ENCODE results near the gene TMOD1. TPM values are rescaled to one million over a fixed set of nuclear protein-coding genes. Genes with fewer than 3 reads are reported as not detected.

Gene TMOD1
- total and polyA plus RNA-seq, 2 of the 13 experiments (the other 11 are each of a cell fraction or from before 2014, with no cell fraction given): 0.04 to 0.07 TPM

DNA sequence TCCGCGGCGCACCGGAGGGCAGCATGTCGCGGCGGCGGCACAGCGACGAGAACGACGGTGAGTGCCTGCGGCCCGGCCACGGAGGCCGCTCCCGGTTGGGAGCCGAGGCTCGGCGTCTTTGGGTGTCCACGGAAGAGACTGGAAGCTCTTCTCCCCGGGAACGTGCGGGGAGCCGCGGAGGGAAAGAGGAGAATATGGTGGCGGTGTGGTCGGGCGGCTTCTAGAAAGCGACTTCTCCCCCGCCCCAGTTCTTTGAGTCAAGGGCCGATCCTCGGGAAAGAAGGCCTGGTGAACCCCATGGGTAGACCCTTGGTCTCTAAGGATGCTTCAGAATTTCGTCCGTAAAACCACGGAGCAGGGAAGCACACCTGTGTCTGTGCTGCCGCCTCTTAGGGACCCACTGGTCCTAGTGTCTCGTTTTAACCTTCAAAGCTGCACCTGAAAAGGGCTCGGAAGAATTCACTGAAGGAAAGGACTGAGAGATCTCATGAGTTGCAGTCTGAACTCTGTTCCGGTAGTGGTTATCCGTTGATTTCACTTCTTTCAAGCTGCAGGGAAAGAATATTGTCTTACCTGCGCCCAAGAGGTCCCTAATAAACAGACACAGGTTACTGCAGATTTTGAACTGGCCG lies 132.5 kb downstream of the TMOD1 start (continued):
- TF ChIP-seq TAF15 (IDR thresholded peaks at IDR 0.05; ENCODE audit: low read depth, low read length, poor library complexity, severe bottlenecking) (no peak), ZNF660 (CRISPR knock-in tag; IDR thresholded peaks at IDR 0.05; ENCODE audit: borderline replicate concordance, low read depth) (no peak), NFATC3 (CRISPR knock-in tag; IDR thresholded peaks at IDR 0.05) (no peak), ZNF850 (CRISPR knock-in tag; conservative IDR thresholded peaks at IDR 0.05) (no peak), HMG20A (CRISPR knock-in tag; IDR thresholded peaks at IDR 0.05; ENCODE audit: borderline replicate concordance) (no peak), TAF1 (CRISPR knock-in tag; IDR thresholded peaks at IDR 0.05) (peak; percentile 11; the same call in 1 of the 2 replicates), ZNF550 (CRISPR knock-in tag; IDR thresholded peaks at IDR 0.05; ENCODE audit: borderline replicate concordance) (no peak), NR1H2 (CRISPR knock-in tag; IDR thresholded peaks at IDR 0.05; ENCODE audit: borderline replicate concordance, low read depth) (no peak), ARNTL (CRISPR knock-in tag; IDR thresholded peaks at IDR 0.05) (no peak), FOXM1 (CRISPR knock-in tag; IDR thresholded peaks at IDR 0.05) (no peak), ATAD3A (CRISPR knock-in tag; IDR thresholded peaks at IDR 0.05) (no peak), ZNF570 (CRISPR knock-in tag; IDR thresholded peaks at IDR 0.05; ENCODE audit: borderline replicate concordance) (no peak), ATRX (CRISPR knock-in tag; IDR thresholded peaks at IDR 0.05; ENCODE audit: borderline replicate concordance) (no peak), SMYD3 (CRISPR knock-in tag; IDR thresholded peaks at IDR 0.05) (no peak; the same call in 1 of the 2 replicates), HCFC1 (IDR thresholded peaks at IDR 0.05; ENCODE audit: low read depth, low read length) (no peak), ZNF263 (CRISPR knock-in tag; IDR thresholded peaks at IDR 0.05) (no peak), CC2D1A (CRISPR knock-in tag; IDR thresholded peaks at IDR 0.05) (no peak)
- TF ChIP-seq, protein P1, sequence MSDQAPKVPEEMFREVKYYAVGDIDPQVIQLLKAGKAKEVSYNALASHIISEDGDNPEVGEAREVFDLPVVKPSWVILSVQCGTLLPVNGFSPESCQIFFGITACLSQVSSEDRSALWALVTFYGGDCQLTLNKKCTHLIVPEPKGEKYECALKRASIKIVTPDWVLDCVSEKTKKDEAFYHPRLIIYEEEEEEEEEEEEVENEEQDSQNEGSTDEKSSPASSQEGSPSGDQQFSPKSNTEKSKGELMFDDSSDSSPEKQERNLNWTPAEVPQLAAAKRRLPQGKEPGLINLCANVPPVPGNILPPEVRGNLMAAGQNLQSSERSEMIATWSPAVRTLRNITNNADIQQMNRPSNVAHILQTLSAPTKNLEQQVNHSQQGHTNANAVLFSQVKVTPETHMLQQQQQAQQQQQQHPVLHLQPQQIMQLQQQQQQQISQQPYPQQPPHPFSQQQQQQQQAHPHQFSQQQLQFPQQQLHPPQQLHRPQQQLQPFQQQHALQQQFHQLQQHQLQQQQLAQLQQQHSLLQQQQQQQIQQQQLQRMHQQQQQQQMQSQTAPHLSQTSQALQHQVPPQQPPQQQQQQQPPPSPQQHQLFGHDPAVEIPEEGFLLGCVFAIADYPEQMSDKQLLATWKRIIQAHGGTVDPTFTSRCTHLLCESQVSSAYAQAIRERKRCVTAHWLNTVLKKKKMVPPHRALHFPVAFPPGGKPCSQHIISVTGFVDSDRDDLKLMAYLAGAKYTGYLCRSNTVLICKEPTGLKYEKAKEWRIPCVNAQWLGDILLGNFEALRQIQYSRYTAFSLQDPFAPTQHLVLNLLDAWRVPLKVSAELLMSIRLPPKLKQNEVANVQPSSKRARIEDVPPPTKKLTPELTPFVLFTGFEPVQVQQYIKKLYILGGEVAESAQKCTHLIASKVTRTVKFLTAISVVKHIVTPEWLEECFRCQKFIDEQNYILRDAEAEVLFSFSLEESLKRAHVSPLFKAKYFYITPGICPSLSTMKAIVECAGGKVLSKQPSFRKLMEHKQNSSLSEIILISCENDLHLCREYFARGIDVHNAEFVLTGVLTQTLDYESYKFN (CRISPR knock-in tag; conservative IDR thresholded peaks at IDR 0.05): no peak
- TF ChIP-seq, protein P2, sequence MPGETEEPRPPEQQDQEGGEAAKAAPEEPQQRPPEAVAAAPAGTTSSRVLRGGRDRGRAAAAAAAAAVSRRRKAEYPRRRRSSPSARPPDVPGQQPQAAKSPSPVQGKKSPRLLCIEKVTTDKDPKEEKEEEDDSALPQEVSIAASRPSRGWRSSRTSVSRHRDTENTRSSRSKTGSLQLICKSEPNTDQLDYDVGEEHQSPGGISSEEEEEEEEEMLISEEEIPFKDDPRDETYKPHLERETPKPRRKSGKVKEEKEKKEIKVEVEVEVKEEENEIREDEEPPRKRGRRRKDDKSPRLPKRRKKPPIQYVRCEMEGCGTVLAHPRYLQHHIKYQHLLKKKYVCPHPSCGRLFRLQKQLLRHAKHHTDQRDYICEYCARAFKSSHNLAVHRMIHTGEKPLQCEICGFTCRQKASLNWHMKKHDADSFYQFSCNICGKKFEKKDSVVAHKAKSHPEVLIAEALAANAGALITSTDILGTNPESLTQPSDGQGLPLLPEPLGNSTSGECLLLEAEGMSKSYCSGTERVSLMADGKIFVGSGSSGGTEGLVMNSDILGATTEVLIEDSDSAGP (CRISPR knock-in tag; IDR thresholded peaks at IDR 0.05; ENCODE audit: borderline replicate concordance): no peak
- TF ChIP-seq, protein P3, sequence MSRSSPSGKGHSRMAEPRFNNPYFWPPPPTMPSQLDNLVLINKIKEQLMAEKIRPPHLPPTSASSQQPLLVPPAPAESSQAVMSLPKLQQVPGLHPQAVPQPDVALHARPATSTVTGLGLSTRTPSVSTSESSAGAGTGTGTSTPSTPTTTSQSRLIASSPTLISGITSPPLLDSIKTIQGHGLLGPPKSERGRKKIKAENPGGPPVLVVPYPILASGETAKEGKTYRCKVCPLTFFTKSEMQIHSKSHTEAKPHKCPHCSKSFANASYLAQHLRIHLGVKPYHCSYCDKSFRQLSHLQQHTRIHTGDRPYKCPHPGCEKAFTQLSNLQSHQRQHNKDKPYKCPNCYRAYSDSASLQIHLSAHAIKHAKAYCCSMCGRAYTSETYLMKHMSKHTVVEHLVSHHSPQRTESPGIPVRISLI (CRISPR knock-in tag; IDR thresholded peaks at IDR 0.05; ENCODE audit: borderline replicate concordance): no peak
- TF ChIP-seq, protein P4, sequence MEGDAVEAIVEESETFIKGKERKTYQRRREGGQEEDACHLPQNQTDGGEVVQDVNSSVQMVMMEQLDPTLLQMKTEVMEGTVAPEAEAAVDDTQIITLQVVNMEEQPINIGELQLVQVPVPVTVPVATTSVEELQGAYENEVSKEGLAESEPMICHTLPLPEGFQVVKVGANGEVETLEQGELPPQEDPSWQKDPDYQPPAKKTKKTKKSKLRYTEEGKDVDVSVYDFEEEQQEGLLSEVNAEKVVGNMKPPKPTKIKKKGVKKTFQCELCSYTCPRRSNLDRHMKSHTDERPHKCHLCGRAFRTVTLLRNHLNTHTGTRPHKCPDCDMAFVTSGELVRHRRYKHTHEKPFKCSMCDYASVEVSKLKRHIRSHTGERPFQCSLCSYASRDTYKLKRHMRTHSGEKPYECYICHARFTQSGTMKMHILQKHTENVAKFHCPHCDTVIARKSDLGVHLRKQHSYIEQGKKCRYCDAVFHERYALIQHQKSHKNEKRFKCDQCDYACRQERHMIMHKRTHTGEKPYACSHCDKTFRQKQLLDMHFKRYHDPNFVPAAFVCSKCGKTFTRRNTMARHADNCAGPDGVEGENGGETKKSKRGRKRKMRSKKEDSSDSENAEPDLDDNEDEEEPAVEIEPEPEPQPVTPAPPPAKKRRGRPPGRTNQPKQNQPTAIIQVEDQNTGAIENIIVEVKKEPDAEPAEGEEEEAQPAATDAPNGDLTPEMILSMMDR (CRISPR knock-in tag; IDR thresholded peaks at IDR 0.05): no peak
- TF ChIP-seq, protein P5, sequence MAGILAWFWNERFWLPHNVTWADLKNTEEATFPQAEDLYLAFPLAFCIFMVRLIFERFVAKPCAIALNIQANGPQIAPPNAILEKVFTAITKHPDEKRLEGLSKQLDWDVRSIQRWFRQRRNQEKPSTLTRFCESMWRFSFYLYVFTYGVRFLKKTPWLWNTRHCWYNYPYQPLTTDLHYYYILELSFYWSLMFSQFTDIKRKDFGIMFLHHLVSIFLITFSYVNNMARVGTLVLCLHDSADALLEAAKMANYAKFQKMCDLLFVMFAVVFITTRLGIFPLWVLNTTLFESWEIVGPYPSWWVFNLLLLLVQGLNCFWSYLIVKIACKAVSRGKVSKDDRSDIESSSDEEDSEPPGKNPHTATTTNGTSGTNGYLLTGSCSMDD (CRISPR knock-in tag; IDR thresholded peaks at IDR 0.05): no peak
